Activated CD4-positive, alpha-beta T cell treated with anti-CD3 and anti-CD28 coated beads, Interleukin-2, amount 10 ng/mL, durations not matched to agents 24 days and 14 days (primary cell): ENCODE measurements around the gene SLC18A3. TPM values are rescaled to one million over a fixed set of nuclear protein-coding genes. Genes with fewer than 3 reads are reported as not detected.
A peak's percentile ranks its signal among the peaks of the same experiment; 100 is the strongest.

ENCODE experiments used
- DNase-seq: peaks from one replicate; pipeline ENCODE4 v3.0.0; 2022
- H3K27ac Mint-ChIP-seq: one replicate; pipeline ENCODE4 v1.8.0; 2022; ENCODE audit warnings: mild to moderate bottlenecking, mixed read lengths
- H3K27me3 Mint-ChIP-seq: one replicate; pipeline ENCODE4 v1.8.0; 2022; ENCODE audit warnings: mixed read lengths
- H3K36me3 Mint-ChIP-seq: one replicate; pipeline ENCODE4 v1.8.0; 2022; ENCODE audit warnings: low read depth, mild to moderate bottlenecking, mixed read lengths
- H3K4me1 Mint-ChIP-seq: one replicate; pipeline ENCODE4 v1.8.0; 2021; ENCODE audit warnings: mixed read lengths
- H3K4me3 Mint-ChIP-seq: one replicate; pipeline ENCODE4 v1.8.0; 2022; ENCODE audit warnings: mild to moderate bottlenecking, moderate library complexity, mixed read lengths
- H3K9me3 Mint-ChIP-seq: one replicate; pipeline ENCODE4 v1.8.0; 2021; ENCODE audit warnings: mixed read lengths
- intact Hi-C: fragments of 100-400 bp; cut with micrococcal nuclease; formaldehyde crosslinking; loops from one replicate; pipeline ENCODE4 v1.15.1; 2023
- total RNA-seq: library from RNA; stranded (reverse); gene quantifications from 2 replicates; pipeline ENCODE4 v1.2.3, GENCODE V29; 2022

The SLC18A3 gene
- total RNA-seq, 1 donor from 2014 or later, result not detected

GRCh38 chr10:49587981-49588380 is 22.1 kb upstream of the SLC18A3 start:
- Mint-ChIP-seq H3K4me1 (peaks cover under 1% of the 10 kb centered on the region), H3K9me3 (peaks cover 6% of the 10 kb centered on the region), H3K27me3 (peaks cover 17% of the 10 kb centered on the region), H3K27ac (no peak overlapping the region), H3K4me3 (no peak overlapping the region), H3K36me3 (no peaks in the 10 kb centered on the region)
- DNase-seq, result no peak
- intact Hi-C loops, result no loop called here

GRCh38 chr10:49592726-49593563 is 17.2 kb upstream of the SLC18A3 start:
- H3K9me3 Mint-ChIP-seq, result peaks cover 6% of the 10 kb centered on the region
- H3K4me3 Mint-ChIP-seq, result no peak overlapping the region
- H3K4me1 Mint-ChIP-seq, result peaks cover 6% of the 10 kb centered on the region
- peak; percentile 87 for DNase-seq
- peaks cover 2% of the 10 kb centered on the region for H3K27me3 Mint-ChIP-seq
- intact Hi-C loops, result no loop called here
- H3K36me3 Mint-ChIP-seq, result no peaks in the 10 kb centered on the region
- H3K27ac Mint-ChIP-seq, result no peak overlapping the region

- intact Hi-C loops, result no loop called here
- Mint-ChIP-seq H3K36me3 (no peaks in the 10 kb centered on the region), H3K4me3 (no peak overlapping the region), H3K27me3 (peaks cover 2% of the 10 kb centered on the region), H3K9me3 (peaks cover 6% of the 10 kb centered on the region), H3K4me1 (peaks cover 6% of the 10 kb centered on the region), H3K27ac (no peak overlapping the region)
- DNase-seq, result no peak
Measured at GRCh38 chr10:49593564-49593875, 16.6 kb upstream of the SLC18A3 start.

GRCh38 chr10:49593998-49594397 is 16.1 kb upstream of the SLC18A3 start:
- Mint-ChIP-seq H3K9me3 (peaks cover 6% of the 10 kb centered on the region), H3K27ac (no peak overlapping the region), H3K4me1 (peaks cover 6% of the 10 kb centered on the region), H3K36me3 (no peaks in the 10 kb centered on the region), H3K4me3 (no peak overlapping the region), H3K27me3 (peaks cover 2% of the 10 kb centered on the region)
- DNase-seq, result no peak
- intact Hi-C loops, result no loop called here

GRCh38 chr10:49594594-49594993 is 15.5 kb upstream of the SLC18A3 start:
- Mint-ChIP-seq H3K27me3 (peaks cover 2% of the 10 kb centered on the region), H3K4me3 (no peak overlapping the region), H3K36me3 (no peaks in the 10 kb centered on the region), H3K9me3 (no peaks in the 10 kb centered on the region), H3K4me1 (peaks cover 6% of the 10 kb centered on the region), H3K27ac (no peak overlapping the region)
- intact Hi-C loops, result no loop called here
- DNase-seq, result peak; percentile 77

- intact Hi-C loops, result no loop called here
- no peaks in the 10 kb centered on the region for H3K27me3 Mint-ChIP-seq
- no peaks in the 10 kb centered on the region for H3K9me3 Mint-ChIP-seq
- no peak overlapping the region for H3K4me3 Mint-ChIP-seq
- no peaks in the 10 kb centered on the region for H3K36me3 Mint-ChIP-seq
- DNase-seq, result no peak
- peaks cover 6% of the 10 kb centered on the region for H3K4me1 Mint-ChIP-seq
- H3K27ac Mint-ChIP-seq, result no peak overlapping the region
Measured at GRCh38 chr10:49595003-49595712, 15.0 kb upstream of the SLC18A3 start.

GRCh38 chr10:49595713-49596492 is 14.2 kb upstream of the SLC18A3 start:
- H3K4me3 Mint-ChIP-seq, result no peak overlapping the region
- no peaks in the 10 kb centered on the region for H3K27me3 Mint-ChIP-seq
- H3K27ac Mint-ChIP-seq, result no peak overlapping the region
- peaks cover 6% of the 10 kb centered on the region for H3K4me1 Mint-ChIP-seq
- no peaks in the 10 kb centered on the region for H3K36me3 Mint-ChIP-seq
- intact Hi-C loops, result no loop called here
- no peaks in the 10 kb centered on the region for H3K9me3 Mint-ChIP-seq
- no peak for DNase-seq

- intact Hi-C loops, result no loop called here
- Mint-ChIP-seq H3K4me3 (no peak overlapping the region), H3K36me3 (no peaks in the 10 kb centered on the region), H3K27me3 (no peaks in the 10 kb centered on the region), H3K9me3 (no peaks in the 10 kb centered on the region), H3K4me1 (peaks cover 6% of the 10 kb centered on the region), H3K27ac (no peak overlapping the region)
- no peak for DNase-seq
Measured at GRCh38 chr10:49596493-49596809, 13.7 kb upstream of the SLC18A3 start.

- H3K4me3 Mint-ChIP-seq, result no peak overlapping the region
- peaks cover 6% of the 10 kb centered on the region for H3K4me1 Mint-ChIP-seq
- H3K9me3 Mint-ChIP-seq, result no peaks in the 10 kb centered on the region
- intact Hi-C loops, result no loop called here
- no peaks in the 10 kb centered on the region for H3K27me3 Mint-ChIP-seq
- DNase-seq, result no peak
- no peaks in the 10 kb centered on the region for H3K36me3 Mint-ChIP-seq
- no peak overlapping the region for H3K27ac Mint-ChIP-seq
Measured at GRCh38 chr10:49596836-49597235, 13.3 kb upstream of the SLC18A3 start.

GRCh38 chr10:49597426-49598163 is 12.5 kb upstream of the SLC18A3 start:
- Mint-ChIP-seq H3K27me3 (no peaks in the 10 kb centered on the region), H3K36me3 (no peaks in the 10 kb centered on the region), H3K9me3 (no peaks in the 10 kb centered on the region), H3K4me1 (peaks cover 6% of the 10 kb centered on the region), H3K27ac (no peak overlapping the region), H3K4me3 (no peak overlapping the region)
- DNase-seq, result no peak
- intact Hi-C loops, result no loop called here

- DNase-seq, result no peak
- Mint-ChIP-seq H3K36me3 (no peaks in the 10 kb centered on the region), H3K4me3 (no peak overlapping the region), H3K9me3 (no peaks in the 10 kb centered on the region), H3K27me3 (peaks cover under 1% of the 10 kb centered on the region), H3K4me1 (peaks cover 3% of the 10 kb centered on the region), H3K27ac (no peak overlapping the region)
- intact Hi-C loops, result no loop called here
Measured at GRCh38 chr10:49598164-49598856, 11.8 kb upstream of the SLC18A3 start.

- peaks cover 3% of the 10 kb centered on the region for H3K4me1 Mint-ChIP-seq
- intact Hi-C loops, result no loop called here
- DNase-seq, result no peak
- peaks cover 2% of the 10 kb centered on the region for H3K27me3 Mint-ChIP-seq
- H3K36me3 Mint-ChIP-seq, result no peaks in the 10 kb centered on the region
- H3K27ac Mint-ChIP-seq, result no peak overlapping the region
- H3K4me3 Mint-ChIP-seq, result no peak overlapping the region
- no peaks in the 10 kb centered on the region for H3K9me3 Mint-ChIP-seq
Measured at GRCh38 chr10:49598986-49599385, 11.1 kb upstream of the SLC18A3 start.

- H3K27me3 Mint-ChIP-seq, result peaks cover 2% of the 10 kb centered on the region
- H3K36me3 Mint-ChIP-seq, result no peaks in the 10 kb centered on the region
- intact Hi-C loops, result no loop called here
- H3K4me1 Mint-ChIP-seq, result peaks cover under 1% of the 10 kb centered on the region
- no peak for DNase-seq
- no peak overlapping the region for H3K27ac Mint-ChIP-seq
- no peak overlapping the region for H3K4me3 Mint-ChIP-seq
- no peaks in the 10 kb centered on the region for H3K9me3 Mint-ChIP-seq
Measured at GRCh38 chr10:49599546-49599945, 10.6 kb upstream of the SLC18A3 start.
